ENCODE data around the gene PCDHGA3.

DNA sequence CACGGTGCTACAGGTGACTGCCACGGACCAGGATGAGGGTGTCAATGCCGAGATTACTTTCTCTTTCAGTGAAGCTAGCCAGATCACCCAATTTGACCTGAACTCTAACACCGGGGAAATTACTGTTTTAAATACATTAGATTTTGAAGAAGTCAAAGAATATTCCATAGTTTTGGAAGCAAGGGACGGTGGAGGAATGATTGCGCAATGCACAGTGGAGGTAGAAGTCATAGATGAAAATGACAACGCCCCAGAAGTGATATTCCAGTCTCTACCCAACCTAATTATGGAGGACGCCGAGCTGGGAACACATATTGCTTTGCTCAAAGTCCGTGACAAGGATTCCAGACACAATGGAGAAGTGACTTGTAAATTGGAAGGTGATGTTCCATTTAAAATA lies 45.0 kb downstream of the PCDHGA3 start:
- TF ChIP-seq EP300 (IDR thresholded peaks at IDR 0.05) (no peak), POLR2AphosphoS5 (IDR thresholded peaks at IDR 0.05) (no peak)
- TF ChIP-seq, protein P1, sequence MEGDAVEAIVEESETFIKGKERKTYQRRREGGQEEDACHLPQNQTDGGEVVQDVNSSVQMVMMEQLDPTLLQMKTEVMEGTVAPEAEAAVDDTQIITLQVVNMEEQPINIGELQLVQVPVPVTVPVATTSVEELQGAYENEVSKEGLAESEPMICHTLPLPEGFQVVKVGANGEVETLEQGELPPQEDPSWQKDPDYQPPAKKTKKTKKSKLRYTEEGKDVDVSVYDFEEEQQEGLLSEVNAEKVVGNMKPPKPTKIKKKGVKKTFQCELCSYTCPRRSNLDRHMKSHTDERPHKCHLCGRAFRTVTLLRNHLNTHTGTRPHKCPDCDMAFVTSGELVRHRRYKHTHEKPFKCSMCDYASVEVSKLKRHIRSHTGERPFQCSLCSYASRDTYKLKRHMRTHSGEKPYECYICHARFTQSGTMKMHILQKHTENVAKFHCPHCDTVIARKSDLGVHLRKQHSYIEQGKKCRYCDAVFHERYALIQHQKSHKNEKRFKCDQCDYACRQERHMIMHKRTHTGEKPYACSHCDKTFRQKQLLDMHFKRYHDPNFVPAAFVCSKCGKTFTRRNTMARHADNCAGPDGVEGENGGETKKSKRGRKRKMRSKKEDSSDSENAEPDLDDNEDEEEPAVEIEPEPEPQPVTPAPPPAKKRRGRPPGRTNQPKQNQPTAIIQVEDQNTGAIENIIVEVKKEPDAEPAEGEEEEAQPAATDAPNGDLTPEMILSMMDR (IDR thresholded peaks at IDR 0.05), result no peak

Data from gastroesophageal sphincter (tissue), 3 donors.